Tibial nerve (tissue), 4 donors: ENCODE measurements around the gene PAPPA. TPM values are rescaled to one million over a fixed set of nuclear protein-coding genes. Genes with fewer than 3 reads are reported as not detected.

ENCODE experiments used
- DNase-seq, 2 donors: peaks; one replicate each; pipeline ENCODE4 v3.0.0-alpha.2; 2019; ENCODE audit warnings: low spot score in 2 of 2
- H3K27ac ChIP-seq, 4 donors: fragments of 200-600 bp; sonication (generic) in 3 of 4; one replicate each; pipeline ENCODE4 v1.5.1; 2017 to 2019; ENCODE audit warnings: mild to moderate bottlenecking in 1 of 4
- H3K27me3 ChIP-seq, 2 donors: fragments of 200-600 bp; sonication (generic) in 1 of 2; one replicate each; pipeline versions ENCODE4 v1.5.1 to v1.6.0; 2017 to 2019
- H3K36me3 ChIP-seq, 3 donors: fragments of 200-600 bp; sonication (generic); one replicate each; pipeline ENCODE4 v1.5.1; 2018 to 2019
- H3K4me1 ChIP-seq, 4 donors: fragments of 200-600 bp; sonication (generic) in 3 of 4; one replicate each; pipeline ENCODE4 v1.5.1; 2017 to 2019
- H3K4me3 ChIP-seq, 4 donors: fragments of 200-600 bp; sonication (generic) in 3 of 4; one replicate each; pipeline ENCODE4 v1.5.1; 2017 to 2019; ENCODE audit warnings: mild to moderate bottlenecking in 1 of 4, moderate library complexity in 1 of 4
- H3K9me3 ChIP-seq, 4 donors: fragments of 200-600 bp; sonication (generic) in 3 of 4; one replicate each; pipeline ENCODE4 v1.5.1; 2017 to 2019
- CTCF ChIP-seq, 5 experiments: fragments of 200-600 bp in 3 of 5; fragments of 450-650 bp in 2 of 5; sonication (generic) in 3 of 5; IDR thresholded peaks; one replicate each; pipeline ENCODE4 v1.5.1; 2016 to 2019; ENCODE audit warnings: antibody characterized with exemption in 5 of 5, mild to moderate bottlenecking in 3 of 5, moderate library complexity in 2 of 5
- EP300 ChIP-seq, 2 donors: sonication (generic); formaldehyde crosslinking; IDR thresholded peaks; one replicate each; pipeline ENCODE4 v1.6.1; 2017; ENCODE audit warnings: antibody characterized with exemption in 2 of 2, mild to moderate bottlenecking in 1 of 2
- POLR2A ChIP-seq, 2 donors: fragments of 450-650 bp; IDR thresholded peaks; one replicate each; pipeline ENCODE4 v1.6.1; 2017; ENCODE audit warnings: antibody characterized with exemption in 2 of 2, mild to moderate bottlenecking in 2 of 2, moderate library complexity in 2 of 2
- WGBS, 2 donors: methylation state at CpG; one replicate each; pipeline ENCODE4 v1.1.5; 2018; 5-methylcytosine and 5-hydroxymethylcytosine counted together
- total RNA-seq, 4 donors: library from RNA; depleted of rRNA; stranded (reverse); fragments of >200 nt; gene quantifications; one replicate each; pipeline ENCODE4 v1.1.0, GENCODE V29; 2016

PAPPA gene
- total RNA-seq, 4 donors from 2014 or later = 1.0 to 8.1 (median 4.0) TPM

GRCh38 chr9:116349684-116350083 lies 196.1 kb downstream of the PAPPA start:
- Histone ChIP-seq H3K36me3 (peaks cover 0 to 9% (median 0%) of the 10 kb centered on the region in 3 donors), H3K4me3 (no peak overlapping the region), H3K27me3 (no peaks in the 10 kb centered on the region), H3K4me1 (no peaks in the 10 kb centered on the region), H3K9me3 (no peaks in the 10 kb centered on the region), H3K27ac (no peak overlapping the region)
- no peak for DNase-seq
- WGBS, 2 donors = 93 to 94% methylated on average over 6 of the region's 6 CpGs
- no peak for TF ChIP-seq POLR2A (IDR thresholded peaks at IDR 0.05)
- TF ChIP-seq CTCF (IDR thresholded peaks at IDR 0.05) = no peak
- no peak for TF ChIP-seq EP300 (IDR thresholded peaks at IDR 0.05)

GRCh38 chr9:116350213-116350612 lies 196.6 kb downstream of the PAPPA start:
- no peaks in the 10 kb centered on the region for H3K27me3 ChIP-seq
- 64 to 66% methylated on average over 2 of the region's 2 CpGs for WGBS, 2 donors
- no peak for DNase-seq
- H3K4me3 ChIP-seq = no peak overlapping the region
- peaks cover 0 to 5% (median 0%) of the 10 kb centered on the region in 4 donors for H3K4me1 ChIP-seq
- H3K9me3 ChIP-seq = no peaks in the 10 kb centered on the region
- H3K27ac ChIP-seq = no peak overlapping the region
- TF ChIP-seq CTCF (IDR thresholded peaks at IDR 0.05) (no peak), EP300 (IDR thresholded peaks at IDR 0.05) (no peak), POLR2A (IDR thresholded peaks at IDR 0.05) (no peak)
- peaks cover 0 to 9% (median 0%) of the 10 kb centered on the region in 3 donors for H3K36me3 ChIP-seq

GRCh38 chr9:116352958-116353357 lies 199.4 kb downstream of the PAPPA start:
- H3K4me3 ChIP-seq = no peak overlapping the region
- no peaks in the 10 kb centered on the region for H3K27me3 ChIP-seq
- H3K36me3 ChIP-seq = peaks cover 0 to 4% (median 0%) of the 10 kb centered on the region in 3 donors
- no peak for TF ChIP-seq EP300 (IDR thresholded peaks at IDR 0.05)
- TF ChIP-seq POLR2A (IDR thresholded peaks at IDR 0.05) = no peak
- no peak for TF ChIP-seq CTCF (IDR thresholded peaks at IDR 0.05)
- no peak for DNase-seq
- peaks cover 0 to 13% (median 0%) of the 10 kb centered on the region in 4 donors for H3K4me1 ChIP-seq
- 95 to 99% methylated on average over 3 of the region's 3 CpGs for WGBS, 2 donors
- H3K27ac ChIP-seq = no peak overlapping the region
- no peaks in the 10 kb centered on the region for H3K9me3 ChIP-seq

GRCh38 chr9:116355153-116355921 lies 201.7 kb downstream of the PAPPA start:
- WGBS, 2 donors = 43 to 46% methylated on average over 11 of the region's 11 CpGs

More at GRCh38 chr9:116355153-116355921, 201.7 kb downstream of the PAPPA start:
- H3K4me1 ChIP-seq = peaks cover 0 to 13% (median 0%) of the 10 kb centered on the region in 4 donors
- no peak overlapping the region for H3K4me3 ChIP-seq
- peak overlapping the region in 2 of 4 donors; percentile 3 to 25 for H3K27ac ChIP-seq
- DNase-seq = no peak
- no peaks in the 10 kb centered on the region for H3K9me3 ChIP-seq
- TF ChIP-seq EP300 (IDR thresholded peaks at IDR 0.05) (no peak), CTCF (IDR thresholded peaks at IDR 0.05) (no peak), POLR2A (IDR thresholded peaks at IDR 0.05) (no peak)
- H3K27me3 ChIP-seq = no peaks in the 10 kb centered on the region
- peaks cover 0 to 4% (median 0%) of the 10 kb centered on the region in 3 donors for H3K36me3 ChIP-seq
